ENCODE data around the gene IER2. TPM values are rescaled to one million over a fixed set of nuclear protein-coding genes. Genes with fewer than 3 reads are reported as not detected.
A peak's percentile ranks its signal among the peaks of the same experiment; 100 is the strongest.

IER2 gene
- total and polyA plus RNA-seq, 2 of the 8 experiments (the other 6 are each of a cell fraction or from before 2014, with no cell fraction given) = 84.5 to 138 TPM

GRCh38 chr19:13100841-13101589 lies 49.2 kb upstream of the IER2 start:
- Histone ChIP-seq H4K20me1 (replicated peaks in 1 of 2; ENCODE audit: control insufficient read depth in 1 of 2, insufficient read depth in 2 of 2, low read length in 2 of 2) (peaks cover 2 to 16% of the 10 kb centered on the region in 2 experiments), H2AFZ (ENCODE audit: low read length) (no peak overlapping the region), H3K36me3 (ENCODE audit: control insufficient read depth in 2 of 4, insufficient read depth in 4 of 4, low read length in 3 of 4) (no peaks in the 10 kb centered on the region), H4K8ac (ENCODE audit: extremely low read depth, insufficient read depth, low read length) (peak overlapping the region; percentile 6; the same call in 1 of the 2 replicates), H3K79me1 (ENCODE audit: low read depth, low read length) (no peaks in the 10 kb centered on the region), H2BK12ac (ENCODE audit: low read depth, low read length) (no peak overlapping the region), H3K9me3 (ENCODE audit: insufficient read depth in 2 of 2, low read depth in 1 of 2, low read length in 1 of 2) (no peaks in the 10 kb centered on the region), H3K9ac (replicated peaks in 1 of 4; ENCODE audit: extremely low read depth in 1 of 4, low read depth in 3 of 4, low read length in 3 of 4) (no peak overlapping the region), H2BK15ac (ENCODE audit: low read length) (no peak overlapping the region), H3K23me2 (ENCODE audit: low read depth, low read length) (peaks cover 6% of the 10 kb centered on the region; the same call in 1 of the 2 replicates), H4K5ac (ENCODE audit: insufficient read length, low read depth, low read length) (no peak overlapping the region), H3K23ac (ENCODE audit: insufficient read length) (no peak overlapping the region), H3K14ac (ENCODE audit: insufficient read length) (no peak overlapping the region), H2BK120ac (replicated peaks; ENCODE audit: low read depth, low read length) (no peak overlapping the region), H3K4ac (replicated peaks; ENCODE audit: insufficient read length, low read depth, low read length) (no peak overlapping the region), H3K79me2 (ENCODE audit: control insufficient read depth in 1 of 2, insufficient read depth in 2 of 2, low read length in 2 of 2) (no peaks in the 10 kb centered on the region), H3K56ac (replicated peaks; ENCODE audit: insufficient read length, low read depth, low read length) (no peak overlapping the region), H3K4me3 (ENCODE audit: extremely low read depth in 1 of 4, insufficient read depth in 2 of 4, low read depth in 3 of 4, low read length in 4 of 4) (no peak overlapping the region), H4K91ac (replicated peaks; ENCODE audit: insufficient read length, low read length) (no peak overlapping the region), H2AK5ac (ENCODE audit: low read depth, low read length) (no peak overlapping the region), H2BK5ac (ENCODE audit: low read depth, low read length) (no peak overlapping the region), H3K27ac (ENCODE audit: low read depth, low read length) (no peak overlapping the region), H3K4me2 (ENCODE audit: insufficient read depth in 1 of 2, low read depth in 2 of 2, low read length in 2 of 2) (no peak overlapping the region; a peak in 1 of 4 replicates), H3K4me1 (replicated peaks in 1 of 4; ENCODE audit: control insufficient read depth in 3 of 4, insufficient read depth in 4 of 4, low read length in 3 of 4) (peaks cover 0 to 28% (median 10%) of the 10 kb centered on the region in 4 experiments; a peak in 5 of 7 replicates), H2BK20ac (ENCODE audit: low read length) (no peak overlapping the region), H3K18ac (ENCODE audit: extremely low read depth, low read length) (no peak overlapping the region), H3K27me3 (replicated peaks in 1 of 4; ENCODE audit: control insufficient read depth in 3 of 4, extremely low read depth in 1 of 4, insufficient read depth in 3 of 4, low read length in 3 of 4) (peaks cover 31 to 65% (median 57%) of the 10 kb centered on the region in 4 experiments)
- TF ChIP-seq ATF2 (IDR thresholded peaks at IDR 0.05; ENCODE audit: low read length) = no peak
- TF ChIP-seq RAD21 (IDR thresholded peaks at IDR 0.05 in 1 of 2, conservative IDR thresholded peaks at IDR 0.05 in 1 of 2; ENCODE audit: low read depth in 2 of 2, low read length in 2 of 2) = peak; percentile 42 to 57
- peak; percentile 62 to 72 (median 65) for TF ChIP-seq CTCF (IDR thresholded peaks at IDR 0.05; ENCODE audit: control extremely low read depth in 1 of 3, insufficient read depth in 1 of 3, low read depth in 1 of 3, low read length in 3 of 3)
- DNase-seq (ENCODE audit: low read depth in 1 of 2, low spot score in 2 of 2) (no peak), FAIRE-seq (no peak)
- 64% methylated on average over 11 of the region's 18 CpGs; no CpG with 5 or more reads in 1 of the 2 experiments for WGBS, 2 experiments (ENCODE audit: extremely low coverage in 1 of 2, insufficient coverage in 1 of 2, insufficient read length in 1 of 2, insufficient replicate concordance in 2 of 2, low coverage in 1 of 2, low lambda C conversion rate in 2 of 2, missing lambda C conversion rate in 1 of 2)
- POLR2A ChIA-PET (ENCODE audit: partially characterized antibody) = interaction anchor here (0.8 to 11.6 kb wide), 7 partner anchors 12 to 116 kb away, joined by 3 to 141 read pairs (median 8); partner anchors contain the start of genes IER2, NACC1, STX10 and TRMT1
- CTCF ChIA-PET (ENCODE audit: partially characterized antibody) = interaction anchor here (0.5 to 2.9 kb wide), 26 partner anchors 10 to 364 kb away, joined by 3 to 16 read pairs (median 4); no protein-coding TSS in a partner anchor

All from H1 (cell line).